ENCODE results near the gene TWNK. TPM values are rescaled to one million over a fixed set of nuclear protein-coding genes. Genes with fewer than 3 reads are reported as not detected.

Gene TWNK
- total and polyA plus RNA-seq, 9 of the 15 experiments (the other 6 are each of a cell fraction or from before 2014, with no cell fraction given), result 11.6 to 34.7 (median 17.4) TPM

- TF ChIP-seq, protein P1, sequence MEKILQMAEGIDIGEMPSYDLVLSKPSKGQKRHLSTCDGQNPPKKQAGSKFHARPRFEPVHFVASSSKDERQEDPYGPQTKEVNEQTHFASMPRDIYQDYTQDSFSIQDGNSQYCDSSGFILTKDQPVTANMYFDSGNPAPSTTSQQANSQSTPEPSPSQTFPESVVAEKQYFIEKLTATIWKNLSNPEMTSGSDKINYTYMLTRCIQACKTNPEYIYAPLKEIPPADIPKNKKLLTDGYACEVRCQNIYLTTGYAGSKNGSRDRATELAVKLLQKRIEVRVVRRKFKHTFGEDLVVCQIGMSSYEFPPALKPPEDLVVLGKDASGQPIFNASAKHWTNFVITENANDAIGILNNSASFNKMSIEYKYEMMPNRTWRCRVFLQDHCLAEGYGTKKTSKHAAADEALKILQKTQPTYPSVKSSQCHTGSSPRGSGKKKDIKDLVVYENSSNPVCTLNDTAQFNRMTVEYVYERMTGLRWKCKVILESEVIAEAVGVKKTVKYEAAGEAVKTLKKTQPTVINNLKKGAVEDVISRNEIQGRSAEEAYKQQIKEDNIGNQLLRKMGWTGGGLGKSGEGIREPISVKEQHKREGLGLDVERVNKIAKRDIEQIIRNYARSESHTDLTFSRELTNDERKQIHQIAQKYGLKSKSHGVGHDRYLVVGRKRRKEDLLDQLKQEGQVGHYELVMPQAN (IDR thresholded peaks at IDR 0.05; ENCODE audit: borderline replicate concordance), result peak; percentile 99
- TF ChIP-seq PURB (CRISPR knock-in tag; IDR thresholded peaks at IDR 0.05; ENCODE audit: low read depth), result no peak
- no peak for TF ChIP-seq ILF3 (IDR thresholded peaks at IDR 0.05; ENCODE audit: borderline replicate concordance)
- TF ChIP-seq ZNF263 (CRISPR knock-in tag; IDR thresholded peaks at IDR 0.05; ENCODE audit: borderline replicate concordance), result no peak
- TF ChIP-seq CREBBP (IDR thresholded peaks at IDR 0.05; ENCODE audit: low read depth, low read length), result no peak
- peak; percentile 99 for TF ChIP-seq GABPA (tag; conservative IDR thresholded peaks at IDR 0.05; ENCODE audit: low read depth)
- TF ChIP-seq, protein P2, sequence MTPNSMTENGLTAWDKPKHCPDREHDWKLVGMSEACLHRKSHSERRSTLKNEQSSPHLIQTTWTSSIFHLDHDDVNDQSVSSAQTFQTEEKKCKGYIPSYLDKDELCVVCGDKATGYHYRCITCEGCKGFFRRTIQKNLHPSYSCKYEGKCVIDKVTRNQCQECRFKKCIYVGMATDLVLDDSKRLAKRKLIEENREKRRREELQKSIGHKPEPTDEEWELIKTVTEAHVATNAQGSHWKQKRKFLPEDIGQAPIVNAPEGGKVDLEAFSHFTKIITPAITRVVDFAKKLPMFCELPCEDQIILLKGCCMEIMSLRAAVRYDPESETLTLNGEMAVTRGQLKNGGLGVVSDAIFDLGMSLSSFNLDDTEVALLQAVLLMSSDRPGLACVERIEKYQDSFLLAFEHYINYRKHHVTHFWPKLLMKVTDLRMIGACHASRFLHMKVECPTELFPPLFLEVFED (CRISPR knock-in tag; conservative IDR thresholded peaks at IDR 0.05), result no peak
- TF ChIP-seq JUNB (CRISPR knock-in tag; conservative IDR thresholded peaks at IDR 0.05), result no peak
- no peak for TF ChIP-seq ZNF586 (CRISPR knock-in tag; conservative IDR thresholded peaks at IDR 0.05)
- no peak for TF ChIP-seq ZNF518B (CRISPR knock-in tag; IDR thresholded peaks at IDR 0.05)
- TF ChIP-seq THAP7 (CRISPR knock-in tag; IDR thresholded peaks at IDR 0.05), result no peak
- TF ChIP-seq RFX1 (IDR thresholded peaks at IDR 0.05), result no peak
- TF ChIP-seq, protein P3, sequence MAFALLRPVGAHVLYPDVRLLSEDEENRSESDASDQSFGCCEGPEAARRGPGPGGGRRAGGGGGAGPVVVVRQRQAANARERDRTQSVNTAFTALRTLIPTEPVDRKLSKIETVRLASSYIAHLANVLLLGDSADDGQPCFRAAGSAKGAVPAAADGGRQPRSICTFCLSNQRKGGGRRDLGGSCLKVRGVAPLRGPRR (CRISPR knock-in tag; IDR thresholded peaks at IDR 0.05), result no peak
- TF ChIP-seq ZNF282 (CRISPR knock-in tag; IDR thresholded peaks at IDR 0.05), result no peak
- no peak for TF ChIP-seq GTF2F1 (IDR thresholded peaks at IDR 0.05; ENCODE audit: low read depth, low read length)
- TF ChIP-seq JUND (IDR thresholded peaks at IDR 0.05; ENCODE audit: borderline replicate concordance, low read depth, low read length), result no peak
- no peak for TF ChIP-seq JUND (tag; IDR thresholded peaks at IDR 0.05; ENCODE audit: borderline replicate concordance, low read depth, low read length)
- no peak for TF ChIP-seq RBM34 (IDR thresholded peaks at IDR 0.05; ENCODE audit: borderline replicate concordance, insufficient read depth, low read length)
- TF ChIP-seq MCM7 (IDR thresholded peaks at IDR 0.05), result no peak
- 0 out of 2 replicates have a peak, but pooled peaks have one; percentile 35 for TF ChIP-seq ESRRA (IDR thresholded peaks at IDR 0.05; ENCODE audit: borderline replicate concordance, low read depth)
- TF ChIP-seq TAF15 (IDR thresholded peaks at IDR 0.05; ENCODE audit: low read depth, low read length), result no peak
Observed at GRCh38 chr10:100986952-100987684, at the start of gene TWNK, which contains the start of gene MRPL43 (continued).

All from K562 (cell line).